NK-92 treated with Interleukin-12 subunit alpha and Interleukin-12 subunit beta, amount 100 ng/mL, for 24 hours (cell line): Measurements from ENCODE around the gene MARCHF9.

Experiments
- DNase-seq: peaks from one replicate; lab custom pipeline; 2025; lab: John Stamatoyannopoulos, UW

The MARCHF9 gene

GRCh38 chr12:57724003-57724935 is 30.6 kb upstream of the MARCHF9 start:
- no peak for DNase-seq

- DNase-seq: no peak
Measured at GRCh38 chr12:57724936-57725740, 29.8 kb upstream of the MARCHF9 start.

GRCh38 chr12:57725851-57726150 is 29.1 kb upstream of the MARCHF9 start:
- no peak for DNase-seq

- no peak for DNase-seq
Measured at GRCh38 chr12:57726151-57726883, 28.6 kb upstream of the MARCHF9 start.

GRCh38 chr12:57726884-57727757 is 27.8 kb upstream of the MARCHF9 start:
- no peak for DNase-seq

GRCh38 chr12:57727758-57728395 is 27.0 kb upstream of the MARCHF9 start:
- DNase-seq: no peak

- no peak for DNase-seq
Measured at GRCh38 chr12:57729321-57729844, 25.5 kb upstream of the MARCHF9 start.

GRCh38 chr12:57730336-57731067 is 24.4 kb upstream of the MARCHF9 start:
- DNase-seq: no peak

- DNase-seq: no peak
Measured at GRCh38 chr12:57731411-57732080, 23.4 kb upstream of the MARCHF9 start.

GRCh38 chr12:57732270-57732669 is 22.6 kb upstream of the MARCHF9 start:
- no peak for DNase-seq

GRCh38 chr12:57732726-57733593 is 21.9 kb upstream of the MARCHF9 start:
- DNase-seq: no peak

- no peak for DNase-seq
Measured at GRCh38 chr12:57733928-57734327, 21.0 kb upstream of the MARCHF9 start.

GRCh38 chr12:57734591-57734990 is 20.3 kb upstream of the MARCHF9 start:
- no peak for DNase-seq

GRCh38 chr12:57735198-57735855 is 19.6 kb upstream of the MARCHF9 start:
- DNase-seq: no peak

- no peak for DNase-seq
Measured at GRCh38 chr12:57735952-57736740, 18.8 kb upstream of the MARCHF9 start.

GRCh38 chr12:57736741-57737466 is 18.0 kb upstream of the MARCHF9 start:
- DNase-seq: no peak
